Activated T-cell treated with anti-CD3 and anti-CD28 coated beads, Interleukin-2, amount 50 U/mL, for 1 hour (primary cell): ENCODE results near the gene CDC42SE2.
"Not testable (repeated sequence)": the region's sequence is repeated elsewhere in the genome, so short reads cannot be mapped to it uniquely, and the experiment has no call there.

Experiments
- DNase-seq: peaks from one replicate; pipeline ENCODE4 v3.0.0-alpha.2; 2020

Gene CDC42SE2

DNA sequence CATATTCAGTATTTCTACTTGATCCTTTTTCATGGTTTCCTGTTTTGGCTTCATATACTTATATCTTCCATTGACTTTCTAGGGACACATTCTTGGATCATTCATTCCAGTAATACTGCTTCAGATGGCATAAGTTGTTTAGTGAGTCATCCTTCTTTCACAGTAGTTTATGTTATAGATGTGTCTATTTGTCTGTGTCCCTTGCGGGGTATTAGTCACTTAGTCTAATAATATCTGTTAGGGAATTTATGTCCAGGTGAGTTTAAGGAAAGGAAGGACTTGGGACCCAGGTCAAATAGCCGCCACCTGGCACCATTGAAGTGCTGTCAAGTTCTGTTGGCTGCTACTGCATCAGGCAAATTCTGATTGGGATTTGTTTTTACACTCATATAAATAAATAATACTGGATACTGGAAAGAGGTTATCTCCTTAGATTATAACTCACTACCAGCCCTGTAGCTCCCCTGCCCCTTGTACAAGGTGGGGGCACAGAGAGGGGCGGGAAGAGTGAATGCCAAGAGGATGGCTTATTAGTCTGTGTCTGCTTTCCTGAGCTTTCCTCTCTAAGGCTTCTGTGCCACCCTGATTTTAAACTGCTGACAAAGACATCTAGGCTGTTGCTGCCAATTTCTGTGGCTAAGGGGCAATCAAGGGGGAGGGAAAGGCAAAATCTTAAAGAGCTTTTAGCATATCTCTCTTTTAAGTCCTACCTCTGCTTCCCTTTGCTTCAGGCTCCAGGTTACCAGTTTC lies 64.9 kb downstream of the CDC42SE2 start:
- DNase-seq = no peak

DNA sequence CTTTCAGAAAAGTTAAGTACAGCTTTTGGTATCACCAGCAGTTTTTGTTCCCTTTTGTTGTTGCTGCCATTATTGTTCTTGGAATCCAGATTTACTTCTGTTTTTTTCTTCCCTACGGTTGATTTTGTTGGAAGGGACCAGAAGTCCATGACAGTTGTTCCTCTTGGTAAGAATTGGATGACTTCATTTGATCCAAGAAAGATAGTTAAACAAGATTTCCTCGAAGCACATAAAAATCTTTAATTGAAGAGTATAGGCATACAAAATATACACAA lies 65.4 kb downstream of the CDC42SE2 start:
- no peak for DNase-seq

DNA sequence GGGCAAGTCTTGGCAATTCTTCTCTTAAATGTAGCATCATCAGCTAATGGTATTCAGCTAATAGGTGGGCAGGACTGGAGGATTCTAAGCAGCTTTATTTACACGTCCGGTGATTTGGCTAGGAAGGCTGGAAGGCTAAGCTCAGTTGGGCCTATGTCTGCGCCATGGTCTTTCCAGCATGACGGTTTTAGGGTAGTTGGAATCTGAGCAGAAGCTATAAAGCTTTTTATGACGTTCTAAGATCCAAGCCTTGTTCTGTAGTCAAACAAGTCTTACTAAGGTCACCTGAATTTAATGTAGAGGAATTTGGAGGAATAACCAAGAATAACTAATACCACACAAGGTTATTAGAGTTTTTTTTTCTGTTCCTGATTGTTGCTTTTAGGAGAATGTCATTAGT lies 66.2 kb downstream of the CDC42SE2 start:
- DNase-seq = no peak

DNA sequence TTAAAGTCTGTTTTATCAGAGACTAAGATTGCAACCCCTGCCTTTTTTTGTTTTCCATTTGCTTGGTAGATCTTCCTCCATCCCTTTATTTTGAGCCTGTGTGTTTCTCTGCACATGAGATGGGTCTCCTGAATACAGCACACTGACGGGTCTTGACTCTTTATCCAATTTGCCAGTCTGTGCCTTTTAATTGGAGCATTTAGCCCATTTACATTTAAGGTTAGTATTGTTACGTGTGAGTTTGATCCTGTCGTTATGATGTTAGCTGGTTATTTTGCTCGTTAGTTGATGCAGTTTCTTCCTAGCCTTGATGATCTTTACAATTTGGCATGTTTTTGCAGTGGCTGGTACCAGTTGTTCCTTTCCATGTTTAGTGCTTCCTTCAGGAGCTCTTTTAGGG lies 71.9 kb downstream of the CDC42SE2 start:
- not testable (repeated sequence) for DNase-seq

DNA sequence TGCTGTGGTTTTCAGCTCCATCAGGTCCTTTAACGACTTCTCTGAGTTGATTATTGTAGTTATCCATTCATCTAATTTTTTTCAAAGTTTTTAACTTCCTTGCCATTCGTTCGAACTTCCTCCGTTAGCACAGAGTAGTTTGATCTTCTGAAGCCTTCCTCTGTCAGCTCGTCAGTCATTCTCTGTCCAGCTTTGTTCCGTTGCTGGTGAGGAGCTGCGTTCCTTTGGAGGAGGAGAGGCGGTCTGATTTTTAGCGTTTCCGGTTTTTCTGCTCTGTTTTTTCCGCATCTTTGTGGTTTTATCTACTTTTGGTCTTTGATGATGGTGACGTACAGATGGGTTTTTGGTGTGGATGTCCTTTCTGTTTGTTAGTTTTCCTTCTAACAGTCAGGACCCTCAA lies 72.9 kb downstream of the CDC42SE2 start:
- not testable (repeated sequence) for DNase-seq

DNA sequence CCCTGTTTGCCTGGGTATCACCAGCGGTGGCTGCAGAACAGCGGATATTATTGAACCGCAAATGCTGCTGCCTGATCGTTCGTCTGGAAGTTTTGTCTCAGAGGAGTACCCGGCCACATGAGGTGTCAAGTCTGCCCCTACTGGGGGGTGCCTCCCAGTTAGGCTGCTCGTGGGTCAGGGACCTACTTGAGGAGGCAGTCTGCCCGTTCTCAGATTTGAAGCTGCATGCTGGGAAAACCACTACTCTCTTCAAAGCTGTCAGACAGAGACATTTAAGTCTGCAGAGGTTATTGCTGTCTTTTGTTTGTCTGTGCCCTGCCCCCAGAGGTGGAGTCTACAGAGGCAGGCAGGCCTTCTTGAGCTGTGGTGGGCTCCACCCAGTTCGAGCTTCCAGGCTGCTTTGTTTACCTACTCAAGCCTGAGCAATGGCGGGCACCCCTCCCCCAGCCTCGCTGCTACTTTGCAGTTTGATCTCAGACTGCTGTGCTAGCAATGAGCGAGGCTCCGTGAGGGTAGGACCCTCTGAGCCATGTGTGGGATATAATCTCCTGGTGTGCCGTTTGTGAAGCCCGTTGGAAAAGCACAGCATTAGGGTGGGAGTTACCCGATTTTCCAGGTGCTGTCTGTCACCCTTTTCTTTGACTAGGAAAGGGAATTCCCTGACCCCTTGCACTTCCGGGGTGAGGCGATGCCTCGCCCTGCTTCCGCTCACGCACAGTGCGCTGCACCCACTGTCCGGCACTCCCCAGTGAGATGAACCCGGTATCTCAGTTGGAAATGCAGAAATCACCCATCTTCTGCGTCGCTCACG lies 73.6 kb downstream of the CDC42SE2 start:
- peak; percentile 47 for DNase-seq

DNA sequence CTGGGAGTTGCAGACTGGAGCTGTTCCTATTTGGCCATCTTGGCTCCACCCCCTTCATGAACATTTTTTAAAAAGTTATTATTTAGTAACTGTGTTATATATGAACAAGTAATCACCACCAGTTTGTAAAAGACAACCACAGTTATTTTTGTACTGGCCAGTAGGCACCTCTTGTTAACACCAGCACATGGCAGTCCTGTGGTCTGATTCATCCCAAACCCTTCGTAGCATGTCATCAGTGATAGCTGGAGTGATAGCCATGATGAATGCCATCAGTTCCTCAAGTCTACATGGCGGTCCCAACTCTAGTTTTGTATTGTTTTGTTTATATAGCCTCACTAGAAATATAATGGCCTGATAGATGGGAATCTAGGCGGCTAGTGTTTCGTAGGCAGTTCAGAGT lies 74.2 kb downstream of the CDC42SE2 start:
- no peak for DNase-seq

DNA sequence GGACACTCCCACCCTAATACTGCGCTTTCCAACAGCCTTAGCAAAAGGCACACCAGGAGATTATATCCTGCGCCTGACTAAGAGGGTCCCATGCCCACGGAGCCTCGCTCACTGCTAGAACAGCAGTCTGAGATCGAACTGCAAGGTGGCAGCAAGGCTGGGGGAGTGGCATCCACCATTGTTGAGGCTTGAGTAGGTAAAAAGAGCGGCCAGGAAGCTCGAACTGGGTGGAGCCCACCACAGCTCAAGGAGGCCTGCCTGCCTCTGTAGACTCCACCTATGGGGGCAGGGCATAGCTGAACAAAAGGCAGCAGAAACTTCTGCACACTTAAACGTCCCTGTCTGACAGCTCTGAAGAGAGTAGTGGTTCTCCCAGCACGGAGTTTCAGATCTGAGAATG lies 80.4 kb downstream of the CDC42SE2 start:
- DNase-seq = not testable (repeated sequence)

DNA sequence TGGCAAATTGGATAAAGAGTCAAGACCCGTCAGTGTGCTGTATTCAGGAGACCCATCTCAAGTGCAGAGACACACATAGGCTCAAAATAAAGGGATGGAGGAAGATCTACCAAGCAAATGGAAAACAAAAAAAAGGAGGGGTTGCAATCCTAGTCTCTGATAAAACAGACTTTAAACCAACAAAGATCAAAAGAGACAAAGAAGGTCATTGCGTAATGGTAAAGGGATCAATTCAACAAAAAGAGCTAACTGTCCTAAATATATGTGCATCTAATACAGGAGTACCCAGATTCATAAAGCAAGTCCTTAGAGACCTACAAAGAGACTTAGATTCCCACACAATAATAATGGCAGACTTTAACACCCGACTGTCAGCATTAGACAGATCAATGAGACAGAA lies 82.4 kb downstream of the CDC42SE2 start:
- not testable (repeated sequence) for DNase-seq

DNA sequence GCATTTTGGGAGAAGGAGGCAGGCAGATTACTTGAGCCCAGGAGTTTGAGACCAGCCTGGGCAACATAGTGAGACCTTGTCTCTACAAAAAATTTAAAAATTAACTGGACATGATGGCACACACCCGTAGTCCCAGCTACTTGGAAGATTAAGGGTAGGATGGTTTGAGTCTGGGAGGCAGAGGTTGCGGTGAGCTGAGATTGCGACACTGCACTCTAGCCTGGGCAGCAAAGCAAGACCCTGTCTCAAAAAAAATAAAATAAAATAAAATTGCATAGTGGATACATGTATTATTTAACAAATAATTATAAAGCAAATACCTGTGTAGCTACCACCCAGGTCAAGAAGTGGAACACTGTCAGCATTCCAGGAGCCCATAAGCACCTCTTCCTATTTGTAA lies 90.1 kb downstream of the CDC42SE2 start:
- no peak for DNase-seq

DNA sequence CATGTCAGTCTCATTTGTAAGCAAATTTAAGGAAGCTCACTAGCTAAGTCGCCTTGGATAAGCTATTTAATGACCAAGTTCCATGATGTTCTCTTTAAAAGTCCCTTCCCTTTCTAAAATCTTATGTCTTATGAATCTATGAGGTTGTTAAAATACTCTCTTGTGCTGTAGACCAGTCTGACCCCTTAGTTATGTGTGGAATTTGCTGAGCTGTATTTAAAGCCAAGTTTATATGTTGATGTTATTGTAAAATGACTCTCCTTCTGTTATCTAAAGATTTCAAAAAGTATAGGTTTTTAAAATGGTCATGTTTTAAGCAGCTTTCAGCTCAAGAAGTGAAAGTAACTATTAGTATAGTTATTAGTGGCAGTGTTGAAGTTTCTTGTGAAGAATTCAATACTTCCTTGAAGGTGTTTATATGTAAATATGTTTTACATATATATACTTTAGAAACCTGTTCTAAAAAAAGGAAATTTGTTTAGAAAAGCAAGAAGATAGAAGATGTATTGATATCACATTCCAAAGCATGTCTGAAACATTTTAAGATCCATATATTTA lies 92.2 kb downstream of the CDC42SE2 start:
- DNase-seq = no peak

DNA sequence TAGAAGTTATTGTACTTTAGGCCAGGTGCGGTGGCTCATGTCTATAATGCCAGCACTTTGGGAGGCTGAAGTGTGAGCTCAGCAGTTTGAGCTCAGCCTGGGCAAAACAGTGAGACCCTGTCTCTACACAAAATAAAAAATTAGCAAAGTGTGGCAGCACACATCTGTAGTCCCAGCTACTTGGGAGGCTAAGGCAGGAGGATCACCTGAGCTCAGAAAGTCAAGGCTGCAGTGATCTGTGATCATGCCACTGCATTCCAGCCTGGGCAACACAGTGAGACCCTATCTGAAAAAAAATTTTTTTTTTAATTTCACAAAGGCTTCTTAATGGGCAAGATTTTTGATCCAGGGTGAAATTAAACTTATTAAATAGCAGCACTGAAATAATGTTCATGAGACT lies 92.8 kb downstream of the CDC42SE2 start:
- DNase-seq = no peak

DNA sequence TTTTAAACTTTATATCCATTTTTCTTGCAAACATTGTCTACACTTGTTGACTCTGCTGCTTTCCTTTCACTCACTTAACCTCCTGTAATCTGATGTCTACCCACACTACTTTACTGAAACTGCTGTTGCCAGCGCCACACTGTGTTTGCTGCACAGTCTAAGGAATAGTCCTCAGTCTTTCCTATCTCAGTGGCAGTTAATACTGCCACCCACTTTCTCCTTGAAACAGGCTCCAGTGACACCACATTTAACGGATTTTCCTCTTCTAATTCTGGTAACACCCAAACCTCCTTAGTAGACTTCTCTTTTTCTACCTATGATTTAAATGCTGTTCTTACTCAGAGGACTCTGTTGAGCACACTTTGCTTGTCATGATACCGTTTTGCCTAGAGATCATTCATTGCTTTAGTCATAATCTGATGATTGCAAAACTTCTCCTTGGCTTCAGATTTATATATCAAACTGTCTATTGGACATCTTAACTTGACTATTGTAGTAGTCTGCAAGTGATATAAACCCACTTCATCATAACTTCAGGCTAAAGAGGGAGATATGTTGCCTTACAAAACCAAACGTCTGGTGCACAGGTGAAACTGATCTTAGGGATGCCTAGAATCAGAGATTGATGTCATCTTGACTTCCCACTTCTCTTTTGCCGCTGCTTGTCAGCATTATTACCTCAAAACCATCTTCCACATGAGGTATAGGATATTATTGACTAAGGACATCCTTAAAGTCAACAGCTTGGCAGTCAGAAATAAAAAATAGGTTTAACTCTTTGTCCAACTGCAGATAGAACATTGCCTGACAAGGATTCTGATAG lies 94.1 kb downstream of the CDC42SE2 start:
- DNase-seq = no peak

DNA sequence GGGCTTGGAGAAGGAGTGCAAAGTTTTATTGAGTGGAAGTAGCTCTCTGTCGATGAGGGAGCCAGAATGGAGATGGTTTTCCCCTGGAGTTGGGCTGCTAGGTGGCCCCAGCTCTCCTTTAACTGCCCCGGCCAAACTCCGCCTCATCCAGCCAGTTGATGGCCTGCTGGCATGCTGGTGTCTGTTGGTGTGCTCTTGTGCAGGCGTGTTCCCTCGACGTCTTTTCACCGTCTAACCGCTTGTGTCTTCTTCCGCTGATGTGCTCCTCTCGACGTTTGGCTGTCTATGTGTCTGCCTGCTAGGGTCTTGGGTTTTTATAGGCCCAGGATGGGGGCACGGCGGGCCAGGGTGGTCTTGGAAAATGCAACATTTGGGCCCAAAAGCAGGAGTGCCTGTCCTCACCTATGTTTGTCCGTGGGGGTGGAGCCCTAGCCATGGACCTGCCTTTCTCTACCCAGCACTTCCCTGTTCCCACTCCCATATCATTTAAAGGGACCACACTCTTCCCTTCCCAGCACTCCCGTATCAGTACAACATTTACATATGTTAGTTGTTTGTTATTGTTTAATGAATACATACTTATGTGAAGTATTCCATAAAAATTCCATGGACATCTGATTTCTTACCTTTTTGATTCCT lies 97.9 kb downstream of the CDC42SE2 start:
- DNase-seq = no peak

DNA sequence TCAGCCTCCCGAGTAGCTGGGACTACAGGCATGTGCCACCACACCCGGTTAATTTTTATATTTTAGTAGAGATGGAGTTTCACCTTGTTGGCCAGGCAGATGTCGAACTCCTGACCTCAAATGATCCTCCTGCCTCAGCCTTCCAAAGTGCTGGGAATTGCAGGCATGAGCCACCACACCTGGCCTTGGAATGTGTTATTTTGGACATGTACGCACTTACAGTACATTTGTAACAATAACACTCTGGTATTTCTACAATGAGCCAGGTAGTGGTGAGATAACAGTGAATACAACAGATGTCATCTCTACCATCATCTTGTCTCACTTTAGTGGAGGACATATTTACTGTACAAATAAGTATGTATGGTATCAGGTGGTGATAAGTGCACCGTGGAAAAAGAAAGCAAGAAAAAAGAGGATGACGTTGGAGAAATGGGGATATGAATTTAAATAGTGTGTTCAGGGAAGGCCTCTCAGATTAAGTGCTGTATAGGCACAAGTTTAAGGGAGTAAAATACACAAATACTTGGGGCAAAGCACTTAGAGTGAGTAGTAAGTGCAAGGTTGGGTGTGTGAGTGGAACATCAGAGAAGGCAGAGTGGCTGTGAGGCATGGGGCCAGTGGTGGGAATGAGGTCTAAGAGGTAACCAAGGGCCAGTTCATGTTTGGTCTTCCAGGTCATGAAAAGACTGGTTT lies 100.1 kb downstream of the CDC42SE2 start:
- DNase-seq = no peak

DNA sequence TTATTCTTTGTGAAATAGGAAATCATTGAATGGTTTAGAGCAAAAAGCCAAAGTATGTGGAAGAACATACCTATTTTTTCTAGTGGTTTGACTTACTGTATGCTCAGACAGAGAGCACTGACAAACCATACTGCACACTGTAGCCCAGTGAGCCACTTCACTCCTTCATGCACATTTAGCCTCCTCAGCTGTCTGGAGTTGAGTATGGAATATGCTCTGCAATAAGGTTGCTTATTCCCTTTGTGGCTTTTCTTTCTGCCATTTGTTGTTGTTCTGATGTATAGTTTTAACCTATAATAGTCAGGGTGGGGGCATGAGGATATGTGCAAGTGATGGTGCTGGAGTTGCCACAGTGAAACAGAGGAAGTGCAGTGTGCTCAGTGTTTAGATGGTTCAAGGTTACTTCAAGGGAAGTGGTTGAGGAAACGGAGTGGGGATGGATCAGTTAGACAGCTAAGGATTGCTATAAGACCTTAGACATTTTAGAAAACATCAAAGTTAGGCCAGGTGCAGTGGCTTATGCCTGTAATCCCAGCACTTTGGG lies 100.7 kb downstream of the CDC42SE2 start:
- no peak for DNase-seq

DNA sequence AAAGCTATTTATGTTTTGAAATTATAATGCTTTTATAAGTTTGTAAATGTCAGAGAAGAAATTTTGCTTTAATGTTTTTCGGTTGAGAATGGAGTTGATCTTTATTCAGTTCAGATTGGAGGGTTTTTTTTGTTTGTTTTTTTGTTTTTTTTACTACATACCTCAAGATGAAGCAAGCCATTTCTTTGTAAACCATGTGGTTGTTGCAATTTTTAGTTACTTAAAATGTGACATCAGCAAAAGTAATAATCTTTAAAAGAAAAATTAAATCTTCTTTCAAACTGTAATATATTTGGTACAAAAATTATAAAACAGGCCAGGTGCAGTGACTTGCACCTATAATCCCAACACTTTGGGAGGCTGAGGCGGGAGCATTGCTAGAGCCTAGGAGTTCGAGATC lies 102.6 kb downstream of the CDC42SE2 start:
- DNase-seq = no peak

DNA sequence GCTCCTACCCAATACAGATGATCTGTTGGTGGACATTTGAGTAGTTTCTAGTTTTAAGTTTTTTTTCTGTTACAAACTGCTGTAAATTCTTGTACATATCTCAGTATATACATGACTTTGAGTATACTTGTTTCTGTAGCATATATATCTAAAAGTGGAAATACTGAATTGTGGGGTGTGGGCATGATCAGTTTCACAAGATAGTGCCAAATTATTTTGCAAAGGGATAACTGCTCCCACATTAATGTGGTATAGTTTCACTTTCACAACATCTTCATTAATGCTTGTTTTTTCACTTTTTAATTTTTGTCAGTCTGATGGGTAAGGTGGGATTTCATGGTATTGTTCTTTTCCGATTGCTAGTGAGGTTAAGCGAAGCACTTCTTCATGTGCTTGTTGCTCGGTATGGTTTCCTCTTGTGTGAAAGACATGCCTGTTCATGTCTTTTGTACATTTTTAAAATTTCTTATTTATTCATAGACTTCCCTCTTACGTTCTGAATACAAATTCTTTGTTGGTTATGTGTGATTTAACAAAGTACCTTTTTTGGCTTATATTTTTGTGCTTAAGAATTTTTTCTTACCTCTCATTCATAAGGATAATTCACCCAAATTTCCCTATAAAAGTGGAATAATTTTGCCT lies 103.5 kb downstream of the CDC42SE2 start:
- DNase-seq = no peak

DNA sequence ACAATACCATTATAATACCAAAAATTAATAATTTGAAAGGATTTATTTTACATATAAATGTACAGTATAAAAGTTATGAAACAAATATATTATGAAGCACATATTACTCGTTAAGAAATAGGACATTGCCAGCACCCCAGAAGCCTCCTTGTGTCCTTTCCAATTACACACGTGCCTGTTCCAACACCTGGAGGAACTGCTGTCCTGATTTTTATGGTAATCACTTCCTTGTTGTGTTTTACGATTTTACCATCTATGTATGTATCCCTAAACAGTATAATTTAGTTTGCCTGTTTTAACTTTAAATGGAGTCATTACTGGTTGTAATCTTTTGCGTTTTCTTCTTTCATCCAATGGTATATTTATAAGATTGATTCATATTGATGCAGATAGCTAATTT lies 105.0 kb downstream of the CDC42SE2 start:
- DNase-seq = no peak

DNA sequence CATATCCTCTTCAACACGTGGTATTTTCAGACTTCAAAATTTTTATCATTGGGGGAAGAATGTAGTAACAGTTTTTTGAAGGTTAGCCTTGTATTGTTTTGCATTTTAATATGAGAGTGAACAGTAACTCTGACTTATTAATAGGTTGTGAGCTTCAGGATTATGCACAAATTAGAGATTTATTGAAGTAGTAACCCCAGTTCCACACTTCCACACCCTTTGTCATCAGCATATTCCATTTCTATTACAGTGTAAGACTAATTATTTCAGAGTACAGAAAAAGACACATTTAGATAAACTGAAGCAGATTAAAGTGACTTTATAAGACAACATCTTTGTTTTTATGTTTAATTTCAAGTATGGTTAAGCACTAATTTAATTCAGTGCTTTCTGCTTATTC lies 105.7 kb downstream of the CDC42SE2 start:
- DNase-seq = no peak

DNA sequence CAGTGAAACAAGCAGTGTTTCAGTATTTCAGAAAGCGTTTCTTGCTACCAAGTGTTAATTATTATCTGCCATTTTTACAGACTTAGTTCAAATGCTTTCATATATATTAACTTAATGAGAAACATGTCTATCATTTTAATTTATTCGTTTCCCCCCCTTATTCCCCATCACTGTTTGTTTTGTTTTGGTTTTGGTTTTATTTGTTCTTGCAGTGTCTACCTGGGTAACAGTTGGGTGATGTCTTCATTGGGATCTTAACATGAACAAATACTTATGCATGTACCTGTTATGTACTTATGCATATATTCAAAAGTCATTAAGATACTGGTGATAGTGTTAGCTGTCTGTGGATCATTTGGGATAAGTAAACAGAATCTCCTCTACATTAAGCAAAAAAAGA lies 108.0 kb downstream of the CDC42SE2 start:
- DNase-seq = no peak

DNA sequence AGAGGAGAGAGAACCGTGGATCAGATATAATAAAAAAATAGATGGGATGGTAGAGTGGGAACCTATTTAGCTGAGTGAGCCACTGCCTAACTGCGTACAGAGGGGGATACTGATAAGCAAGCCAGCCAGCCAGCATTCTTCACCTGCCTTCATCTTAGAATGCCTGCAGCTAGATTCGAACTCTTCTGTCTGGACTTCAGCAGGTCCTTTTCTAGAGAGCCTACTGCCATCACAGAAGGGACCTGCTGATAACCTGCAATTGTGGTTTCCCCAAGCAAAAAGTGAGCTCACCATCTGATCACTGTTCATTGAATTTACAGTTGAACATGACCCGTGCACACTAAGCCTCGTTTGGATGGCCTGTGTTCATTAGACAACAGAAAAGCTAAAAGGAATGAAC lies 109.4 kb downstream of the CDC42SE2 start:
- DNase-seq = no peak
